ENCODE measurements around the gene TBX21. TPM values are rescaled to one million over a fixed set of nuclear protein-coding genes. Genes with fewer than 3 reads are reported as not detected.

Gene TBX21
- total RNA-seq, 1 experiment from 2014 or later, result 0.20 TPM

DNA sequence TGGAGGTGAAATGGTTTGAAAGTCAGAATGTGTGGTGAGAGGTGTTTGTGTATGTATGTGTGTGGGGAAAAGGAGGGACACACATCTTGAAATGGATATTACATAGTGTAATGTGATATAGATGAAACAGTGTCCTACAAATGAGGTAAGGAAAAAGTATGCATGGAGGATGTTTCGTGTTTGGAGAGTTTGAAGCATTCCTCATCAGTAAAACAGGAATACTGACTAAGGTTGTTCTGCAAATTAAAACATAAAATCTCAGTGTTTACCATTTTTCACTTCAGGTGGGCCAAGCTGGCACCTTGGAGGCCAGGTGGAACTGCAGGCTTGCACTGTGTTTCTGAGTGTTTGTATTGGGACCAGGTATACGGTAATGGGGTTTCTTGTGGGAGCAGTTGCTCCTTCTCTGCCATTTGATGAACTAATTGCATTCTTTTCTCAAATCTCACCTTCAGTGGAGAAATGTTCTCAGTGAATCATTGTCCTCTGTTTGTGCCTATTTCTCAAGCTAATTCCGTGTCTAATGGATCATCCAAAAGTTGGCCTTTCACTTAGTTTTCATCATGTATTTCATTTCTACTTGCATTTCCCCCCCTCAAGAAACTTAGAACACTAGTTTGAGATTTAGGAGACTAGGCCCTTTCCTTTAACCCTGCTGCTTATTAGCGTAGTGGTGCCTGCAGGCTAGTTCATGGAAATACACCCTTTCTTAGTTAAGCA, 47.3 kb upstream of the TBX21 start:
- CTCF ChIA-PET, result no interaction called here
- H3K27me3 ChIP-seq (ENCODE audit: insufficient read depth, low read length), result no peaks in the 10 kb centered on the region
- no peaks in the 10 kb centered on the region for H3K9me2 ChIP-seq (ENCODE audit: insufficient read depth)
- no peak overlapping the region for H3K27ac ChIP-seq (ENCODE audit: low read depth, low read length)
- intact Hi-C loops (cut with micrococcal nuclease), result no loop called here
- POLR2A ChIA-PET, result no interaction called here
- peaks cover under 1% of the 10 kb centered on the region; the same call in 1 of the 2 replicates for H3K79me2 ChIP-seq (ENCODE audit: insufficient read depth, low read length)
- peaks cover 37 to 47% of the 10 kb centered on the region in 2 experiments for H3K36me3 ChIP-seq (ENCODE audit: control insufficient read depth in 1 of 2, insufficient read depth in 2 of 2, low read length in 2 of 2)
- peaks cover 5 to 17% of the 10 kb centered on the region in 2 experiments; a peak in 3 of 4 replicates for H3K4me1 ChIP-seq (ENCODE audit: control insufficient read depth in 1 of 2, insufficient read depth in 2 of 2, low read length in 2 of 2)
- no peak overlapping the region for H3K9ac ChIP-seq (ENCODE audit: low read length)
- H4K20me1 ChIP-seq (ENCODE audit: insufficient read depth), result peaks cover 14% of the 10 kb centered on the region; the same call in 1 of the 2 replicates
- RAD21 ChIA-PET (ENCODE audit: low non-redundant PET in 1 of 2, low total read pairs in 2 of 2, uncharacterized antibody in 2 of 2, unreplicated experiment in 2 of 2), result no interaction called here
- no peak overlapping the region for H3K4me2 ChIP-seq (ENCODE audit: low read length)
- no peak for DNase-seq (ENCODE audit: low read depth, low spot score)
- BruUV-seq (replicated peaks), result no TSS peak
- no peak for ATAC-seq
- TF ChIP-seq CBX3 (IDR thresholded peaks at IDR 0.05; ENCODE audit: low read depth) (no peak), TCF7L2 (IDR thresholded peaks at IDR 0.05; ENCODE audit: borderline replicate concordance, extremely low read depth, insufficient read depth, insufficient read length) (no peak), ZNF274 (IDR thresholded peaks at IDR 0.05; ENCODE audit: low read depth, low read length) (no peak), POLR2A (IDR thresholded peaks at IDR 0.05; ENCODE audit: borderline replicate concordance, extremely low read depth, insufficient read depth, insufficient read length) (no peak), RAD21 (IDR thresholded peaks at IDR 0.05; ENCODE audit: low read depth) (no peak), EZH2 (IDR thresholded peaks at IDR 0.05) (no peak), SP1 (IDR thresholded peaks at IDR 0.05; ENCODE audit: low read depth) (no peak), FOSL1 (IDR thresholded peaks at IDR 0.05; ENCODE audit: low read depth) (no peak), JUND (IDR thresholded peaks at IDR 0.05) (no peak), CEBPB (IDR thresholded peaks at IDR 0.05; ENCODE audit: low read depth) (no peak), POLR2AphosphoS5 (IDR thresholded peaks at IDR 0.05; ENCODE audit: low read depth, low read length) (no peak; the same call in 1 of the 2 replicates), SRF (IDR thresholded peaks at IDR 0.05; ENCODE audit: low read depth) (no peak)
- TF ChIP-seq, protein P1, sequence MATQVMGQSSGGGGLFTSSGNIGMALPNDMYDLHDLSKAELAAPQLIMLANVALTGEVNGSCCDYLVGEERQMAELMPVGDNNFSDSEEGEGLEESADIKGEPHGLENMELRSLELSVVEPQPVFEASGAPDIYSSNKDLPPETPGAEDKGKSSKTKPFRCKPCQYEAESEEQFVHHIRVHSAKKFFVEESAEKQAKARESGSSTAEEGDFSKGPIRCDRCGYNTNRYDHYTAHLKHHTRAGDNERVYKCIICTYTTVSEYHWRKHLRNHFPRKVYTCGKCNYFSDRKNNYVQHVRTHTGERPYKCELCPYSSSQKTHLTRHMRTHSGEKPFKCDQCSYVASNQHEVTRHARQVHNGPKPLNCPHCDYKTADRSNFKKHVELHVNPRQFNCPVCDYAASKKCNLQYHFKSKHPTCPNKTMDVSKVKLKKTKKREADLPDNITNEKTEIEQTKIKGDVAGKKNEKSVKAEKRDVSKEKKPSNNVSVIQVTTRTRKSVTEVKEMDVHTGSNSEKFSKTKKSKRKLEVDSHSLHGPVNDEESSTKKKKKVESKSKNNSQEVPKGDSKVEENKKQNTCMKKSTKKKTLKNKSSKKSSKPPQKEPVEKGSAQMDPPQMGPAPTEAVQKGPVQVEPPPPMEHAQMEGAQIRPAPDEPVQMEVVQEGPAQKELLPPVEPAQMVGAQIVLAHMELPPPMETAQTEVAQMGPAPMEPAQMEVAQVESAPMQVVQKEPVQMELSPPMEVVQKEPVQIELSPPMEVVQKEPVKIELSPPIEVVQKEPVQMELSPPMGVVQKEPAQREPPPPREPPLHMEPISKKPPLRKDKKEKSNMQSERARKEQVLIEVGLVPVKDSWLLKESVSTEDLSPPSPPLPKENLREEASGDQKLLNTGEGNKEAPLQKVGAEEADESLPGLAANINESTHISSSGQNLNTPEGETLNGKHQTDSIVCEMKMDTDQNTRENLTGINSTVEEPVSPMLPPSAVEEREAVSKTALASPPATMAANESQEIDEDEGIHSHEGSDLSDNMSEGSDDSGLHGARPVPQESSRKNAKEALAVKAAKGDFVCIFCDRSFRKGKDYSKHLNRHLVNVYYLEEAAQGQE (IDR thresholded peaks at IDR 0.05; ENCODE audit: low read depth), result no peak
- TF ChIP-seq, protein P2, sequence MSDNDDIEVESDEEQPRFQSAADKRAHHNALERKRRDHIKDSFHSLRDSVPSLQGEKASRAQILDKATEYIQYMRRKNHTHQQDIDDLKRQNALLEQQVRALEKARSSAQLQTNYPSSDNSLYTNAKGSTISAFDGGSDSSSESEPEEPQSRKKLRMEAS (IDR thresholded peaks at IDR 0.05), result no peak
- TF ChIP-seq, protein P3, sequence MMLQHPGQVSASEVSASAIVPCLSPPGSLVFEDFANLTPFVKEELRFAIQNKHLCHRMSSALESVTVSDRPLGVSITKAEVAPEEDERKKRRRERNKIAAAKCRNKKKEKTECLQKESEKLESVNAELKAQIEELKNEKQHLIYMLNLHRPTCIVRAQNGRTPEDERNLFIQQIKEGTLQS (IDR thresholded peaks at IDR 0.05), result no peak
- TF ChIP-seq, protein P4, sequence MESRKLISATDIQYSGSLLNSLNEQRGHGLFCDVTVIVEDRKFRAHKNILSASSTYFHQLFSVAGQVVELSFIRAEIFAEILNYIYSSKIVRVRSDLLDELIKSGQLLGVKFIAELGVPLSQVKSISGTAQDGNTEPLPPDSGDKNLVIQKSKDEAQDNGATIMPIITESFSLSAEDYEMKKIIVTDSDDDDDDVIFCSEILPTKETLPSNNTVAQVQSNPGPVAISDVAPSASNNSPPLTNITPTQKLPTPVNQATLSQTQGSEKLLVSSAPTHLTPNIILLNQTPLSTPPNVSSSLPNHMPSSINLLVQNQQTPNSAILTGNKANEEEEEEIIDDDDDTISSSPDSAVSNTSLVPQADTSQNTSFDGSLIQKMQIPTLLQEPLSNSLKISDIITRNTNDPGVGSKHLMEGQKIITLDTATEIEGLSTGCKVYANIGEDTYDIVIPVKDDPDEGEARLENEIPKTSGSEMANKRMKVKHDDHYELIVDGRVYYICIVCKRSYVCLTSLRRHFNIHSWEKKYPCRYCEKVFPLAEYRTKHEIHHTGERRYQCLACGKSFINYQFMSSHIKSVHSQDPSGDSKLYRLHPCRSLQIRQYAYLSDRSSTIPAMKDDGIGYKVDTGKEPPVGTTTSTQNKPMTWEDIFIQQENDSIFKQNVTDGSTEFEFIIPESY (IDR thresholded peaks at IDR 0.05; ENCODE audit: extremely low read depth, insufficient replicate concordance, low read length), result no peak
- TF ChIP-seq, protein P5, sequence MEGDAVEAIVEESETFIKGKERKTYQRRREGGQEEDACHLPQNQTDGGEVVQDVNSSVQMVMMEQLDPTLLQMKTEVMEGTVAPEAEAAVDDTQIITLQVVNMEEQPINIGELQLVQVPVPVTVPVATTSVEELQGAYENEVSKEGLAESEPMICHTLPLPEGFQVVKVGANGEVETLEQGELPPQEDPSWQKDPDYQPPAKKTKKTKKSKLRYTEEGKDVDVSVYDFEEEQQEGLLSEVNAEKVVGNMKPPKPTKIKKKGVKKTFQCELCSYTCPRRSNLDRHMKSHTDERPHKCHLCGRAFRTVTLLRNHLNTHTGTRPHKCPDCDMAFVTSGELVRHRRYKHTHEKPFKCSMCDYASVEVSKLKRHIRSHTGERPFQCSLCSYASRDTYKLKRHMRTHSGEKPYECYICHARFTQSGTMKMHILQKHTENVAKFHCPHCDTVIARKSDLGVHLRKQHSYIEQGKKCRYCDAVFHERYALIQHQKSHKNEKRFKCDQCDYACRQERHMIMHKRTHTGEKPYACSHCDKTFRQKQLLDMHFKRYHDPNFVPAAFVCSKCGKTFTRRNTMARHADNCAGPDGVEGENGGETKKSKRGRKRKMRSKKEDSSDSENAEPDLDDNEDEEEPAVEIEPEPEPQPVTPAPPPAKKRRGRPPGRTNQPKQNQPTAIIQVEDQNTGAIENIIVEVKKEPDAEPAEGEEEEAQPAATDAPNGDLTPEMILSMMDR (IDR thresholded peaks at IDR 0.05 in 2 of 3, conservative IDR thresholded peaks at IDR 0.05 in 1 of 3; ENCODE audit: borderline replicate concordance in 1 of 3, insufficient read depth in 1 of 3, low read depth in 2 of 3, low read length in 2 of 3), result no peak
- H3K4me3 ChIP-seq (replicated peaks in 1 of 2; ENCODE audit: low read depth in 1 of 2, low read length in 2 of 2), result no peak overlapping the region
- H3K9me3 ChIP-seq (ENCODE audit: control insufficient read depth in 1 of 2, insufficient read depth in 1 of 2, low read depth in 1 of 2, low read length in 2 of 2), result no peaks in the 10 kb centered on the region
- H2AFZ ChIP-seq (ENCODE audit: low read depth, low read length, poor library complexity, severe bottlenecking), result no peak overlapping the region
